HEK293 (cell line): ENCODE data around the gene CLDN18.

ENCODE experiments used
- CTCF ChIA-PET: fragments of 350-600 bp; formaldehyde crosslinking; extraction: SDS; loops from one replicate; lab custom pipeline; 2021; ENCODE audit warnings: antibody characterized with exemption; lab: Yijun Ruan, JAX
- POLR2A ChIA-PET: fragments of 300-600 bp; formaldehyde crosslinking; extraction: SDS; loops from one replicate; lab custom pipeline; 2020; ENCODE audit warnings: antibody characterized with exemption, inconsistent platforms; lab: Yijun Ruan, JAX
- H3K27ac ChIP-seq: fragments of 200-500 bp; sonication (Bioruptor generic); 2 replicates; pipeline ENCODE4 v1.5.1; 2014; ENCODE audit warnings: low read depth, low read length, control low read depth, inconsistent platforms; ENCODE audit errors: extremely low read depth
- H3K36me3 ChIP-seq, 2 experiments: fragments of 200-500 bp in 1 of 2; sonication (Bioruptor generic) in 1 of 2; 1 replicate in 1 of 2; 2 replicates in 1 of 2; pipeline ENCODE4 v1.5.1; 2014 to 2017; ENCODE audit warnings: inconsistent platforms in 2 of 2, low read length in 2 of 2; ENCODE audit not compliant: control insufficient read depth in 2 of 2, insufficient read depth in 1 of 2
- H3K4me1 ChIP-seq: fragments of 200-500 bp; sonication (Bioruptor generic); 2 replicates; pipeline ENCODE4 v1.5.1; 2014; ENCODE audit warnings: mild to moderate bottlenecking, low read length, inconsistent platforms; ENCODE audit not compliant: control insufficient read depth, insufficient read depth
- H3K4me3 ChIP-seq: 2 replicates; pipeline ENCODE4 v1.5.1; 2011; ENCODE audit warnings: low read depth, mild to moderate bottlenecking, control low read depth, low read length, moderate library complexity
- H3K9me3 ChIP-seq: fragments of 200-500 bp; sonication (Bioruptor generic); 2 replicates; pipeline ENCODE4 v1.5.1; 2014; ENCODE audit warnings: low read depth, low read length, inconsistent platforms; ENCODE audit not compliant: control insufficient read depth, insufficient read depth
- BCL6B ChIP-seq: fragments of 450-650 bp; formaldehyde crosslinking; IDR thresholded peaks from 2 replicates; pipeline ENCODE4 v1.5.1; 2017; ENCODE audit warnings: missing biosample characterization, missing genetic modification characterization
- HIC1 ChIP-seq: fragments of 450-650 bp; formaldehyde crosslinking; IDR thresholded peaks from 2 replicates; pipeline ENCODE4 v1.5.1; 2016; ENCODE audit warnings: missing biosample characterization, missing genetic modification characterization
- RBAK ChIP-seq: fragments of 450-650 bp; formaldehyde crosslinking; IDR thresholded peaks from 2 replicates; pipeline ENCODE4 v1.5.1; 2016; ENCODE audit warnings: missing biosample characterization, missing genetic modification characterization
- REPIN1 ChIP-seq: fragments of 450-650 bp; formaldehyde crosslinking; IDR thresholded peaks from 2 replicates; pipeline ENCODE4 v1.5.1; 2017; ENCODE audit warnings: missing biosample characterization, missing genetic modification characterization, low read depth
- SP2 ChIP-seq: fragments of 450-650 bp; formaldehyde crosslinking; IDR thresholded peaks from 2 replicates; pipeline ENCODE4 v1.5.1; 2016; ENCODE audit warnings: missing biosample characterization, missing genetic modification characterization
- YY2 ChIP-seq: fragments of 450-650 bp; formaldehyde crosslinking; IDR thresholded peaks from 2 replicates; pipeline ENCODE4 v1.5.1; 2016; ENCODE audit warnings: missing biosample characterization, missing genetic modification characterization
- ZBTB6 ChIP-seq: fragments of 450-650 bp; formaldehyde crosslinking; IDR thresholded peaks from 2 replicates; pipeline ENCODE4 v1.5.1; 2017; ENCODE audit warnings: missing biosample characterization, missing genetic modification characterization
- ZNF16 ChIP-seq: fragments of 450-650 bp; formaldehyde crosslinking; IDR thresholded peaks from 2 replicates; pipeline ENCODE4 v1.5.1; 2016; ENCODE audit warnings: low read depth, missing biosample characterization, missing genetic modification characterization
- ZNF19 ChIP-seq: fragments of 450-650 bp; formaldehyde crosslinking; IDR thresholded peaks from 2 replicates; pipeline ENCODE4; 2016; ENCODE audit warnings: missing biosample characterization, missing genetic modification characterization, low read depth
- ZNF341 ChIP-seq: fragments of 450-650 bp; formaldehyde crosslinking; IDR thresholded peaks from 2 replicates; pipeline ENCODE4; 2016; ENCODE audit warnings: low read depth, missing biosample characterization, missing genetic modification characterization
- ZNF391 ChIP-seq: fragments of 450-650 bp; formaldehyde crosslinking; IDR thresholded peaks from 2 replicates; pipeline ENCODE4 v1.5.1; 2016; ENCODE audit warnings: low read depth, missing biosample characterization, missing genetic modification characterization, borderline replicate concordance
- ZNF510 ChIP-seq: fragments of 450-650 bp; formaldehyde crosslinking; IDR thresholded peaks from 2 replicates; pipeline ENCODE4 v1.5.1; 2018; ENCODE audit warnings: mild to moderate bottlenecking, missing genetic modification characterization, missing biosample characterization; ENCODE audit not compliant: insufficient replicate concordance
- ZNF629 ChIP-seq: fragments of 450-650 bp; formaldehyde crosslinking; IDR thresholded peaks from 2 replicates; pipeline ENCODE4 v1.5.1; 2017; ENCODE audit warnings: missing biosample characterization, missing genetic modification characterization
- ZNF645 ChIP-seq: fragments of 450-650 bp; formaldehyde crosslinking; IDR thresholded peaks from 2 replicates; pipeline ENCODE4; 2016; ENCODE audit warnings: missing biosample characterization, missing genetic modification characterization
- ZNF664 ChIP-seq: fragments of 450-650 bp; formaldehyde crosslinking; IDR thresholded peaks from 2 replicates; pipeline ENCODE4 v1.5.1; 2016; ENCODE audit warnings: missing biosample characterization, missing genetic modification characterization
- ZNF830 ChIP-seq: fragments of 450-650 bp; IDR thresholded peaks from 2 replicates; pipeline ENCODE4 v1.5.0; 2018; ENCODE audit warnings: missing biosample characterization, missing genetic modification characterization, low read depth, mild to moderate bottlenecking, moderate library complexity
- ZSCAN16 ChIP-seq: fragments of 450-650 bp; formaldehyde crosslinking; IDR thresholded peaks from 2 replicates; pipeline ENCODE4 v1.5.1; 2016; ENCODE audit warnings: missing biosample characterization, missing genetic modification characterization

The CLDN18 gene

GRCh38 chr3:138062037-138062436, 52.1 kb downstream of the CLDN18 start (continued):
- TF ChIP-seq ZNF510 (tag by site-specific recombination) = no peak
- no peak for TF ChIP-seq YY2 (tag by site-specific recombination)

GRCh38 chr3:138062626-138063025, 52.7 kb downstream of the CLDN18 start:
- H3K27ac ChIP-seq = no peak overlapping the region
- POLR2A ChIA-PET = no interaction called here

GRCh38 chr3:138063416-138063815, 53.5 kb downstream of the CLDN18 start:
- H3K36me3 ChIP-seq = peaks cover 0 to 79% of the 10 kb centered on the region in 2 experiments; a peak in 1 of 3 replicates
- CTCF ChIA-PET = interaction anchor here (1.6 to 2.0 kb wide), 2 partner anchors 11 to 55 kb away, joined by 5 to 9 read pairs; no protein-coding TSS in a partner anchor
- H3K4me3 ChIP-seq = no peak overlapping the region
- TF ChIP-seq RBAK (no peak), ZNF341 (tag by site-specific recombination) (no peak), ZNF391 (no peak), SP2 (tag by site-specific recombination) (no peak)
- H3K9me3 ChIP-seq = no peaks in the 10 kb centered on the region
- POLR2A ChIA-PET = no interaction called here
- H3K27ac ChIP-seq = no peak overlapping the region
- no peaks in the 10 kb centered on the region for H3K4me1 ChIP-seq

More at GRCh38 chr3:138062626-138063025, 52.7 kb downstream of the CLDN18 start:
- TF ChIP-seq ZNF19 (tag by site-specific recombination) = no peak
- no peak for TF ChIP-seq ZBTB6 (tag by site-specific recombination)
- TF ChIP-seq ZNF645 = no peak
- TF ChIP-seq BCL6B (tag by site-specific recombination) = no peak
- TF ChIP-seq REPIN1 (tag by site-specific recombination) = no peak
- no peak for TF ChIP-seq ZSCAN16
- TF ChIP-seq HIC1 (tag by site-specific recombination) = no peak
- no peak for TF ChIP-seq ZNF830 (tag by site-specific recombination)
- no peak for TF ChIP-seq ZNF629
- no peak for TF ChIP-seq ZNF664 (tag by site-specific recombination)
- TF ChIP-seq ZNF16 (tag by site-specific recombination) = no peak
- CTCF ChIA-PET = interaction anchor here (2.0 kb wide), 1 partner anchor 10 kb away, joined by 9 read pairs; no protein-coding TSS in a partner anchor
- Histone ChIP-seq H3K9me3 (no peaks in the 10 kb centered on the region), H3K36me3 (peaks cover 0 to 71% of the 10 kb centered on the region in 2 experiments; a peak in 1 of 3 replicates), H3K4me3 (no peak overlapping the region), H3K4me1 (no peaks in the 10 kb centered on the region)
